Measurements from ENCODE around the gene AEN.
"Not testable (repeated sequence)": the region's sequence is repeated elsewhere in the genome, so short reads cannot be mapped to it uniquely, and the experiment has no call there.

Gene AEN

DNA sequence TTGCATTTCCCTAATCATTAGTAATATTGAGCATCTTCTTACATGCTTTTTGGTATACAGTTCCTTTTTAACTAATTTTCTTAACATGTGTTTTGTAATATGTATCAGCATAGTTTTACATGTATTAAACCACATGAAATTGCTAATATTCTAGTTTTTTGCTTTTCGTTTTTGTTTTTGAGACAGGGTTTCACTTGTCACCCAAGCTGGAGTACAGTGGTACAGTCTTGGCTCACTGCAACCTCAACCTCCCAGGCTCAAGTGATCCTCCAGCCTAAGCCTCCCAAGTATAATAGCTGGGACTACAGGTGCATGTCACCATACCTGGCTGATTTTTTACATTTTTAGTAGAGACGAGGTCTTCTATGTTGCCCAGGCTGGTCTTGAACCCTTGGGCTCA is 13.3 kb downstream of the AEN start:
- no peak for DNase-seq

- no peak for DNase-seq
Observed at GRCh38 chr15:88635318-88635717, 14.2 kb downstream of the AEN start.

DNA sequence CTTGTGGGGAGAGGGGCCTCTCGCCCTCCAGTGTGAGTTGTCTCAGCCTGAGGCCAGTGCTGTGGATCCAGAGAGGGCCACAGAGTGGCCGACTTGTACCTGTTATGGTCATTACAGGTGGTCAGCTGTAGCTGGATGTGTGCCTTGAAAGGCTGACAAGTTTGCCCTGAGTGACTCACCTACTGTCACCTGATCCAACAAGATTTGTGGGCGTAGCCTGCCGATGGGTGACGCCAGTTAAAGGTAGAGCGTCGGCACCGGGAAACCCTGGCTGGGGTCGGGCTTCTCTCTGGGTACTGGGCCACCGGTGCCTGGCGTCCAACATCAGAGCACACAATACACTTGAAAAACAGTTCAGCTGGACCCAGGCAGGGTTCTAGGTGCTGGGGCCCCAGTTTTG is 14.9 kb downstream of the AEN start:
- no peak for DNase-seq

- no peak for DNase-seq
Observed at GRCh38 chr15:88636654-88637053, 15.5 kb downstream of the AEN start.

DNA sequence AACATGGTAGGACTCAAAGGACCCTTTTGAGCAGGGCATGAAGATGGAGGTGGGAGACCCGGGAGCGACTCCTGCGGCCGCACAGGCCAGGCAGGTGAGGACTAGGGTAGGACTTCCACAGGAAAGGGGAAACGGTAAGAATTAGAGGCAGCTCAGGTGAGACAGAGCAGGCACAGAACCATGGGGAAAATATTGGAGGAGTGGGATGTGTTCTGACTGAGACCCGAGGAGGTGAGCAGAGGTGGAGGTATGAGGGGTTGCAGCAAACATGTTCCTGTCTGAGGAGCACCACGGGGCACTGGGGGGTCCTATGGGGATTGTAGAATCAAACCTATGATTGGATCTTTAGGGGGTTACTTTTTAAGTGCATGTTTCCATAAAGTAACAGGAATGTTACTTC is 16.3 kb downstream of the AEN start:
- DNase-seq = no peak

DNA sequence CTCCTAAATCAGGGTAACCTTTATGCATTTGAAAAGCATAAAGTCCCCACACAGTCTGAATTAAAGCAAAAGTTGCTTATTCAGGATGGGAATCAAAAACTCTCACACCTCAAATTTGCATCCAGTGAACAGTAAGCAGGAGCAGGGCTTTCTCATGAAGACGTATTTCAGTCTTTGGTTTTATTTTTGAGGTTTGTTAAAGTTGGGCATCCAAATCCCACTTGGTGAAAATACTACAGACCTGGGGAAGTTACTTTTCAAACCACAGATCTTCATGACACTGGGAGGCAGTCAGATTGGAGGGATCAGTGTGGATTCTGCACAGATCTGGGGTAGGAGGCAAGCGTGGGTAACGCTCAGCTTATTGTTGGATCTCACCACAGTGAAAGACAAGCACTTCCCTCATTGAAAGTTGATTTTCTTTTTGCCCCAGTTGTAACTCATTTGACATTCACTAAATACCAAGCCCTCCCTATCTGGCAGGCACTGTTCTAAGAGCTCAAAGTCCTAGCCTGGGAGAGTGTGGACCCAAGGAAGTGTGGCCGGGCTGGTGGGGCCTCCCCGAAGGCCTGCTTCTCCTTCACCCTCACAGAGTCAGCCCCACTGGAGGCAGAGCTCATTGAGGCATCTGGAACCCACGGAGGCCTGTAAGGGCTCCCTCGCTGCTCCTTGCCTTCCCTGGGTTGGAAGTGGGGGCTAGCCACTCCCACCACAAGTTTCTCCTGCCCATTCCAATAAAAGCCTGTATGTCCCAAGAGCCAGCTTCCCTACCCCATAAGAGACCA is 16.9 kb downstream of the AEN start:
- DNase-seq = no peak

- DNase-seq = no peak
Observed at GRCh38 chr15:88638626-88639372, 17.7 kb downstream of the AEN start, which contains the start of gene ISG20. TSS of gene ISG20 (plus strand) at chr15:88639016. CDS start at chr15:88639367, 351 bp downstream.

DNA sequence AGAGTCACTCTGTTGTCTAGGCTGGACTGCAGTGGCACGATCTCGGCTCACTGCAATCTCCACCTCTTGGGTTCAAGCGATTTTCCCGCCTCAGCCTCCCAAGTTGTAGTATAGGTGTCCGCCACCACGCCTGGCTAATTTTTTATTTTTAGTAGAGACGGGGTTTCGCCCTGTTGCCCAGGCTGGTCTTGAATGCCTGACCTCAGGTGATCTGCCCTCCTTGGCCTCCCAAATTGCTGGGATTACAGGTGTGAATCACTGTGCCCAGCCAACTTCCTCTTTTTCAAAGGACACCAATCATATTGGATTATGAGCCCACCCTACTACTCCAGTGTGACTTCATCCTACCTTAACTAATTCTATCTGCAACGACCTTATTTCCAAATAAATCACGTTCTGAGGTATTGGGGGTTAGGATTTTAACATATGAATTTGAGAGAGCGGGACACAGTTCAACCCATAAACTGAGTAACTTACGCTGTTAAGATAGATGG is 20.9 kb downstream of the AEN start:
- DNase-seq = no peak

- not testable (repeated sequence) for DNase-seq
Observed at GRCh38 chr15:88642514-88642913, 21.4 kb downstream of the AEN start.

GRCh38 chr15:88644741-88645140 is 23.6 kb downstream of the AEN start:
- DNase-seq = no peak

- DNase-seq = no peak
Observed at GRCh38 chr15:88645171-88646087, 24.3 kb downstream of the AEN start.

- no peak for DNase-seq
Observed at GRCh38 chr15:88646088-88646405, 24.9 kb downstream of the AEN start.

GRCh38 chr15:88646951-88647350 is 25.8 kb downstream of the AEN start:
- DNase-seq = no peak

DNA sequence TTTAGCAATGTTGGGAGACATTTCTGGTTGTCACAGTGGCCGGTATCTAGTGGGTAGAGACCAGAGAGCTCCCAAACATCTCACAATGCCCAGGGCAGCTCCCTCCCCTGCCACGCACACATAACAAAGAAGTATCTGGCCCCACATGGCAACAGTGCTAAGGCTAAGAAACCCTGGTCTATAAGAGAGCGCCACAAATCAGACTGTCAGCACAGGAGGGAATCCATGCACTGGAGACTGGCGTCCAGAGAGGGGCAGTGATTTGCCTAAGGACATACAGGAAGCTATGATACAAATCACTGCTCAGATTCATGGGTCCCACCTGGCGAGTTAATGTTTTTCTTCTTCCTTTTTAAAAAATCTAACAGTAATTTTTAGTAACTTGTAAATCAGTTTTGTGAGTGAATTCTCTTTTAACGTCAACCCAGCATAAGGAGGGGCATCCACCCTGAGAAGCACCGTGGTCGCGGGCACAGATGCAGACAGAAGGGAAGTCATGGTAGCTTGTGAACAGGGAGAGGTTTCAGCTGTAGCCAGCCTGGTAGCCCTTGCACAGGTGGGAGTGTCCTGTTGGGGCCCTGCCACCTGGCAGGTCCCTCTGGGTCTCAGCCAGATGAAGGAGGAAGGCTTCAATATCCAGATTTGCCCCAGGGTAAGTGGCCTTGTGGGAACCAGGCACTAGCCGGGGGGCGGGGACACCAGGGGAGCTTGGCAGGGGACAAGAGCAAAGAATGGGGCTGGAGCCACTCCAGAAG is 26.4 kb downstream of the AEN start:
- no peak for DNase-seq

DNA sequence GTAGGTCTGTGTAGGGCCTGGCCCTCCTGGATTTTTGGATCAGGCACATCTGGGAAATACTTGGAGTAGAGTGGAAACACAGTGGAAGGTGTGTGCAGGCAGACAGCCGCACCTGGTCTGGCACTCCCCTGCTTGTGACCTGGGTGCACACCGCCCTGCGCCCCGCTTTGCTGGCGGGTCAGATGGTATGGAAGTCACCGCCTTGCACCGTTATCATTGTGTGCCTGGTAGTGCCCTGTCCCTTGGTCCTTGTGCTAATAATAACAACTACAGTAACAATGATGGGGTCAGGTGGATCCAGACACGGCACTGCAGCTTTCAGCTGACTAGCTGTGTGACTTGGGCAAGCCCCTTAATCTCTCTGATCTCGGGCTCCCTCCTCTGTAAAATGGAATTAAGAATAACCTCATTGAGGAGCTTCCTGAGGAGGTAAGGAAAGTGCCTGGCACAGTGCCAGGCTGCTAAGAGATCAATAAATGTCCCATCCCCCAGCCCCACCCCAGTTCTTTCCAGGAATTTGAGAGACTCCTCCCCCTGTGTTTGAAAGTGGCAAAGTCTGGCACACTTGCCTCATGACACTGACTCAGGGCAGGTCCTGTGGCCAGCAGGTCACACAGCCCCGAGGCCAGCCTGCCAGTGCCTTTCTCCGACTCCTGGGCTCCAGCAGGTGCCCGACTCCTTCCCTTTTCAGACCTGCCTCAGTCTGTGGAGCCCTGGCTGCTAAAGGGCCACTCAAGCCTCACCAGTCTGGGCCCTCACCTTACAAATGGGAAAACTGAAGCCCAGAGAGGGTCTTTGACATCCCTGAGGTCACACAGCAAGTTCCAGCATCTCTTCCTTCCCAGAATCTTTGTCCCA is 27.4 kb downstream of the AEN start:
- no peak for DNase-seq

- DNase-seq = no peak
Observed at GRCh38 chr15:88649286-88649733, 28.2 kb downstream of the AEN start.

GRCh38 chr15:88649753-88650551 is 28.8 kb downstream of the AEN start:
- DNase-seq = no peak

DNA sequence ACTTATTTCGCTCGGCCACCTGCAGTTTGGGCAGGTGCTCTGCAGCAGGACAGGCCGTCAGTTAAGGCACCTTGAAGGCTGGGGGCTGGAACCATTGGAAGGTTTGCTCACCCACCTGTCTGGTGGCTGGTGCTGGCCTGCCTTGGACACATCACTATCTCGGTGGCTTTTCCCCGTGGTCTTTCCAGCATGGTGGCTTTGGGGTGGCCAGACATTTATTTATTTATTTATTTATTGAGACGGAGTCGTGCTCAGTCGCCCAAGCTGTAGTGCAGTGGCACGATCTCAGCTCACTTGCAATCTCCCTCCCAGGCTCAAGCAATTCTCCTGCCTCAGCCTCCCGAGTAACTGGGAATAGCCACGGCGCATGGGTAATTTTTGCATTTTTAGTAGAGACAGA is 29.4 kb downstream of the AEN start:
- no peak for DNase-seq

- no peak for DNase-seq
Observed at GRCh38 chr15:88651136-88651732, 30.1 kb downstream of the AEN start.

DNA sequence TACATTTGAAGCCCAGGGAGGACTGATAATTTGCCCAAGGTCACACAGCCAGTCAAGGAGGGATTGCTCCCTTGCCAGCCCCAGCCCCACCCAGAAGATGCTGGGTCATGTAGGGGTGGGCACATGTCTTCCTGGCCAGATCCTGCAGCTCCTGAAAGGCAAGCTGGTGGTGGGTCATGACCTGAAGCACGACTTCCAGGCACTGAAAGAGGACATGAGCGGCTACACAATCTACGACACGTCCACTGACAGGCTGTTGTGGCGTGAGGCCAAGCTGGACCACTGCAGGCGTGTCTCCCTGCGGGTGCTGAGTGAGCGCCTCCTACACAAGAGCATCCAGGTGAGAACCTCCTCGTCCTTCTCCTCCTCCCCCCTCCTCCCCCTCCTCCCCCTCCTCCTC is 30.8 kb downstream of the AEN start:
- DNase-seq = no peak
